ENCODE results near the gene LYZL1.

GRCh38 chr10:29353887-29354561 lies 65.2 kb downstream of the LYZL1 start:
- TF ChIP-seq CTCF (IDR thresholded peaks at IDR 0.05) (no peak), POLR2AphosphoS5 (IDR thresholded peaks at IDR 0.05) (no peak)

Measured in gastroesophageal sphincter (tissue), 3 donors.